ENCODE results near the gene FARS2. TPM values are rescaled to one million over a fixed set of nuclear protein-coding genes. Genes with fewer than 3 reads are reported as not detected.

Gene FARS2
- total and polyA plus RNA-seq, 2 of the 13 experiments (the other 11 are each of a cell fraction or from before 2014, with no cell fraction given), result 15.4 to 26.0 TPM

DNA sequence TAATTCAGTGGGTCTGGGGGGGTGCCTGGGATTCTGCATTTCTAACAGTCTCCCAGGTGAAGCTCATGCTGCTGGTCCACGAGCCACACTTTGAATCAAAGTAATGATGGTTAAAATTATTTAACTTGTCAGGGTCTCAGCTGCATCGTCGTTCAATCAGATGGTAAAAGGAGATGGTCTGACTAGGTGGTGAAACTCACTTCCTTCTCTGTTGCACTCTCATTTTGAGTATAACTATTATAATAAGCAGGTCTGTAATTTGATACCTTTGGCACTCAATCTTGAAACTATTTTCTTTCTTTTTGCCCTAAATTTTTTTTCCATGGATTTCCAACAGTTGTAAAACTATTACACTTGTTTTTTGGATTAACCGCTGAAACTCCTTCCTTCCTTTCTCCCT, 292.5 kb downstream of the FARS2 start (continued):
- TF ChIP-seq U2AF1 (optimal IDR thresholded peaks at IDR 0.05; ENCODE audit: low read depth, low read length) (no peak), ZNF569 (CRISPR knock-in tag; IDR thresholded peaks at IDR 0.05; ENCODE audit: borderline replicate concordance) (no peak), KDM2A (CRISPR knock-in tag; IDR thresholded peaks at IDR 0.05; ENCODE audit: borderline replicate concordance, low read depth) (no peak), ZNF282 (IDR thresholded peaks at IDR 0.05; ENCODE audit: partially characterized antibody) (no peak), KLF11 (CRISPR knock-in tag; IDR thresholded peaks at IDR 0.05) (no peak), ZNF883 (CRISPR knock-in tag; IDR thresholded peaks at IDR 0.05; ENCODE audit: not compliant biosample characterization) (no peak), SCMH1 (CRISPR knock-in tag; IDR thresholded peaks at IDR 0.05; ENCODE audit: borderline replicate concordance) (no peak)
- TF ChIP-seq, protein P1, sequence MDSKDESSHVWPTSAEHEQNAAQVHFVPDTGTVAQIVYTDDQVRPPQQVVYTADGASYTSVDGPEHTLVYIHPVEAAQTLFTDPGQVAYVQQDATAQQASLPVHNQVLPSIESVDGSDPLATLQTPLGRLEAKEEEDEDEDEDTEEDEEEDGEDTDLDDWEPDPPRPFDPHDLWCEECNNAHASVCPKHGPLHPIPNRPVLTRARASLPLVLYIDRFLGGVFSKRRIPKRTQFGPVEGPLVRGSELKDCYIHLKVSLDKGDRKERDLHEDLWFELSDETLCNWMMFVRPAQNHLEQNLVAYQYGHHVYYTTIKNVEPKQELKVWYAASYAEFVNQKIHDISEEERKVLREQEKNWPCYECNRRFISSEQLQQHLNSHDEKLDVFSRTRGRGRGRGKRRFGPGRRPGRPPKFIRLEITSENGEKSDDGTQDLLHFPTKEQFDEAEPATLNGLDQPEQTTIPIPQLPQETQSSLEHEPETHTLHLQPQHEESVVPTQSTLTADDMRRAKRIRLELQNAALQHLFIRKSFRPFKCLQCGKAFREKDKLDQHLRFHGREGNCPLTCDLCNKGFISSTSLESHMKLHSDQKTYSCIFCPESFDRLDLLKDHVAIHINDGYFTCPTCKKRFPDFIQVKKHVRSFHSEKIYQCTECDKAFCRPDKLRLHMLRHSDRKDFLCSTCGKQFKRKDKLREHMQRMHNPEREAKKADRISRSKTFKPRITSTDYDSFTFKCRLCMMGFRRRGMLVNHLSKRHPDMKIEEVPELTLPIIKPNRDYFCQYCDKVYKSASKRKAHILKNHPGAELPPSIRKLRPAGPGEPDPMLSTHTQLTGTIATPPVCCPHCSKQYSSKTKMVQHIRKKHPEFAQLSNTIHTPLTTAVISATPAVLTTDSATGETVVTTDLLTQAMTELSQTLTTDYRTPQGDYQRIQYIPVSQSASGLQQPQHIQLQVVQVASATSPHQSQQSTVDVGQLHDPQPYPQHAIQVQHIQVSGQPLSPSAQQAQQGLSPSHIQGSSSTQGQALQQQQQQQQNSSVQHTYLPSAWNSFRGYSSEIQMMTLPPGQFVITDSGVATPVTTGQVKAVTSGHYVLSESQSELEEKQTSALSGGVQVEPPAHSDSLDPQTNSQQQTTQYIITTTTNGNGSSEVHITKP (CRISPR knock-in tag; IDR thresholded peaks at IDR 0.05; ENCODE audit: low read depth), result no peak

DNA sequence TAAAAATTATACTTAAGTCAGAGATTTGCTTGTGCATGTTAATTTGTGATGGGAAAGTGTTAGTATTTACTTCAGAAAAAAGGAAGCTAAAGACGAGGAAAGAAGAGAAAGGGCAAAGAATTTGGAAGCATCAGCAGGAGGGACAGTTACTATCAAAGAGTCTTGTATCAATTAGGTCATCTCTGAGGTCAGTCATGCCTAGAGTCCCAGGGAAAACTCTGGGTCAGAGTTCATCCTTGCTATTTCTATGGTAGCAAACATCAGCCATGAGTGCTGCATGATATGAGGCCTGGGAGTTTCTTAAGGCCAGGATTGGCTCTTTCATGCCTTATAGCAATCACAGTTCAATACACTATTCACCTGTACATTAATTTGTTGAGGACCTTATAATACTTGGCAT, 292.9 kb downstream of the FARS2 start:
- BruUV-seq (replicated peaks), result no TSS peak
- TF ChIP-seq ZNF33A (CRISPR knock-in tag; IDR thresholded peaks at IDR 0.05; ENCODE audit: borderline replicate concordance), result no peak
- peak; percentile 50; the same call in 1 of the 2 replicates for TF ChIP-seq NR2F2 (IDR thresholded peaks at IDR 0.05; ENCODE audit: borderline replicate concordance, low read depth)
- TF ChIP-seq KLF13 (CRISPR knock-in tag; IDR thresholded peaks at IDR 0.05), result no peak
- no peak for TF ChIP-seq MAFF (IDR thresholded peaks at IDR 0.05; ENCODE audit: low read depth, low read length)
- no peak for TF ChIP-seq ZNF614 (CRISPR knock-in tag; IDR thresholded peaks at IDR 0.05; ENCODE audit: borderline replicate concordance)
- peak; percentile 86 for TF ChIP-seq PPARG (CRISPR knock-in tag; conservative IDR thresholded peaks at IDR 0.05)
- no peak for TF ChIP-seq ZNF766 (CRISPR knock-in tag; IDR thresholded peaks at IDR 0.05; ENCODE audit: borderline replicate concordance)
- TF ChIP-seq, protein P2, sequence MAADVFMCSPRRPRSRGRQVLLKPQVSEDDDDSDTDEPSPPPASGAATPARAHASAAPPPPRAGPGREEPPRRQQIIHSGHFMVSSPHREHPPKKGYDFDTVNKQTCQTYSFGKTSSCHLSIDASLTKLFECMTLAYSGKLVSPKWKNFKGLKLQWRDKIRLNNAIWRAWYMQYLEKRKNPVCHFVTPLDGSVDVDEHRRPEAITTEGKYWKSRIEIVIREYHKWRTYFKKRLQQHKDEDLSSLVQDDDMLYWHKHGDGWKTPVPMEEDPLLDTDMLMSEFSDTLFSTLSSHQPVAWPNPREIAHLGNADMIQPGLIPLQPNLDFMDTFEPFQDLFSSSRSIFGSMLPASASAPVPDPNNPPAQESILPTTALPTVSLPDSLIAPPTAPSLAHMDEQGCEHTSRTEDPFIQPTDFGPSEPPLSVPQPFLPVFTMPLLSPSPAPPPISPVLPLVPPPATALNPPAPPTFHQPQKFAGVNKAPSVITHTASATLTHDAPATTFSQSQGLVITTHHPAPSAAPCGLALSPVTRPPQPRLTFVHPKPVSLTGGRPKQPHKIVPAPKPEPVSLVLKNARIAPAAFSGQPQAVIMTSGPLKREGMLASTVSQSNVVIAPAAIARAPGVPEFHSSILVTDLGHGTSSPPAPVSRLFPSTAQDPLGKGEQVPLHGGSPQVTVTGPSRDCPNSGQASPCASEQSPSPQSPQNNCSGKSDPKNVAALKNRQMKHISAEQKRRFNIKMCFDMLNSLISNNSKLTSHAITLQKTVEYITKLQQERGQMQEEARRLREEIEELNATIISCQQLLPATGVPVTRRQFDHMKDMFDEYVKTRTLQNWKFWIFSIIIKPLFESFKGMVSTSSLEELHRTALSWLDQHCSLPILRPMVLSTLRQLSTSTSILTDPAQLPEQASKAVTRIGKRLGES (CRISPR knock-in tag; IDR thresholded peaks at IDR 0.05; ENCODE audit: borderline replicate concordance), result no peak
- TF ChIP-seq, protein P3, sequence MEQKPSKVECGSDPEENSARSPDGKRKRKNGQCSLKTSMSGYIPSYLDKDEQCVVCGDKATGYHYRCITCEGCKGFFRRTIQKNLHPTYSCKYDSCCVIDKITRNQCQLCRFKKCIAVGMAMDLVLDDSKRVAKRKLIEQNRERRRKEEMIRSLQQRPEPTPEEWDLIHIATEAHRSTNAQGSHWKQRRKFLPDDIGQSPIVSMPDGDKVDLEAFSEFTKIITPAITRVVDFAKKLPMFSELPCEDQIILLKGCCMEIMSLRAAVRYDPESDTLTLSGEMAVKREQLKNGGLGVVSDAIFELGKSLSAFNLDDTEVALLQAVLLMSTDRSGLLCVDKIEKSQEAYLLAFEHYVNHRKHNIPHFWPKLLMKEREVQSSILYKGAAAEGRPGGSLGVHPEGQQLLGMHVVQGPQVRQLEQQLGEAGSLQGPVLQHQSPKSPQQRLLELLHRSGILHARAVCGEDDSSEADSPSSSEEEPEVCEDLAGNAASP (CRISPR knock-in tag; IDR thresholded peaks at IDR 0.05; ENCODE audit: borderline replicate concordance), result no peak

More for the DNA sequence above, 292.9 kb downstream of the FARS2 start:
- Histone ChIP-seq H3K27me3 (ENCODE audit: control insufficient read depth in 1 of 2, insufficient read depth in 2 of 2, low read length in 2 of 2) (no peaks in the 10 kb centered on the region), H3K4me1 (ENCODE audit: insufficient read depth, low read length) (peaks cover 10% of the 10 kb centered on the region), H3K9ac (ENCODE audit: insufficient read depth, low read depth, low read length) (no peak overlapping the region), H4K20me1 (ENCODE audit: insufficient read depth, low read length) (no peaks in the 10 kb centered on the region), H3K79me2 (ENCODE audit: insufficient read depth, low read length) (no peaks in the 10 kb centered on the region), H3K4me3 (replicated peaks in 1 of 3; ENCODE audit: insufficient read depth in 1 of 3, low read depth in 2 of 3, low read length in 3 of 3) (no peak overlapping the region), H3K27ac (ENCODE audit: extremely low read length, insufficient read depth, low read length) (no peak overlapping the region), H3K4me2 (ENCODE audit: low read depth, low read length) (no peak overlapping the region), H3K36me3 (replicated peaks in 1 of 2; ENCODE audit: control insufficient read depth in 1 of 2, insufficient read depth in 2 of 2, low read length in 2 of 2) (no peaks in the 10 kb centered on the region), H3K9me3 (ENCODE audit: low read length) (no peaks in the 10 kb centered on the region), H2AFZ (ENCODE audit: low read length) (no peak overlapping the region)
- 47% methylated on average over 1 of the region's 1 CpG for WGBS (ENCODE audit: low lambda C conversion rate)
- DNase-seq (ENCODE audit: low spot score) (peak; percentile 47), ATAC-seq (peak; percentile 82), FAIRE-seq (peak; percentile 40)
- ChIA-PET CTCF (ENCODE audit: low intra/inter-chr PET ratio, low total read pairs) (no interaction called here), POLR2A (no interaction called here)
- in situ Hi-C loops (cut with HindIII; ENCODE audit: extremely low pct_ligation_motif_present, low pct_unique_long_range_greater_than_20kb) (no loop called here), intact Hi-C loops (cut with micrococcal nuclease; ENCODE audit: unreplicated experiment) (no loop called here)

Measured in HepG2 (cell line).